ENCODE measurements around the gene ZYG11B.

- TF ChIP-seq CTCF (IDR thresholded peaks at IDR 0.05; ENCODE audit: borderline replicate concordance, extremely low read depth, low read length, poor library complexity, severe bottlenecking): no peak
- TF ChIP-seq EZH2 (IDR thresholded peaks at IDR 0.05; ENCODE audit: borderline replicate concordance, low read depth, low read length, severe bottlenecking): no peak
These were observed 116.5 kb downstream of the ZYG11B start, which contains the start of gene ZYG11A for GRCh38 chr1:52842643-52843310.

Data from DND-41 (cell line).